ENCODE measurements around the gene MAPKAP1. TPM values are rescaled to one million over a fixed set of nuclear protein-coding genes. Genes with fewer than 3 reads are reported as not detected.
"Not testable (repeated sequence)": the region's sequence is repeated elsewhere in the genome, so short reads cannot be mapped to it uniquely, and the experiment has no call there.

MAPKAP1 gene
- total RNA-seq, 1 donor from 2014 or later, result 84.3 TPM

GRCh38 chr9:125566051-125566450, 141.0 kb downstream of the MAPKAP1 start:
- not testable (repeated sequence) for DNase-seq (ENCODE audit: low read depth)

DNA sequence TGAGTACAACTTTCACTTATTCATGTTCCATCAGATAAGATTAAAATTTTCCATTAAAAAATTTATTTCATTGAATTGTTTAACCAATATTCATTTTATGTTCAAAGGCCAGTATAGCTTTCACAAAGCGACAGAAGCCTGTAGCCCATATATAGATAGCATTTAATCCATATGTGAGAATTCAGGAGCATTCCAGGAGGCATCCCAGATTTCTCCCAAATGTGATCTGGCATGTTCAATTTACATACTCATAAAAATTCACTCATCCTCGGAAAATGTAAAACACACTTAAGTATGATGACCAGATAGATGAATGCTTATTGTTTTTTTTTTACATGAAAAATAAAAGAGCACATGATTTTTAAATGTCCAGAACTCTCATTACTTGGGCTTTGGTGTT, 141.9 kb downstream of the MAPKAP1 start:
- no peak for DNase-seq (ENCODE audit: low read depth)

DNA sequence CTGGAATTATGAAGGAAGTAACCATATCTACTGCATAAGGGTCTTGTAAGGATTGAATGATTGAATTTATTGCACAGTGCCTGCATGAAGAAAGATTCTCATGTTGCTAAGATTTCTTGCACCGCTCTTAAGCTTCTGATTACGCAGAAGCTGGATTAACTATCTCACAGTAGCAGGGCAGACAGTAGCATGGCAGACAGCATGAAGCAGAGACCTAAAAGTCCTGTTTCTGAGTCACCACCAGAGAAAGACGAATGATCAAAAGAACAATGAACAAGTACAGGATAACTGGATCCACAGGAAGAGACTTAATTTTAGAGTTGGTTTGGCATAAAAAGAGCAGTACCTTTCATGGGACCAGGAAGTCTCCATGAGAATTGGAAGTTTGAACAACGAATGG, 142.4 kb downstream of the MAPKAP1 start:
- DNase-seq (ENCODE audit: low read depth), result peak; percentile 27

GRCh38 chr9:125561509-125562148, 145.4 kb downstream of the MAPKAP1 start:
- no peak for DNase-seq (ENCODE audit: low read depth)

- DNase-seq (ENCODE audit: low read depth), result no peak
Observed at GRCh38 chr9:125559894-125560293, 147.1 kb downstream of the MAPKAP1 start.

- DNase-seq (ENCODE audit: low read depth), result no peak
Observed at GRCh38 chr9:125559194-125559593, 147.8 kb downstream of the MAPKAP1 start.

DNA sequence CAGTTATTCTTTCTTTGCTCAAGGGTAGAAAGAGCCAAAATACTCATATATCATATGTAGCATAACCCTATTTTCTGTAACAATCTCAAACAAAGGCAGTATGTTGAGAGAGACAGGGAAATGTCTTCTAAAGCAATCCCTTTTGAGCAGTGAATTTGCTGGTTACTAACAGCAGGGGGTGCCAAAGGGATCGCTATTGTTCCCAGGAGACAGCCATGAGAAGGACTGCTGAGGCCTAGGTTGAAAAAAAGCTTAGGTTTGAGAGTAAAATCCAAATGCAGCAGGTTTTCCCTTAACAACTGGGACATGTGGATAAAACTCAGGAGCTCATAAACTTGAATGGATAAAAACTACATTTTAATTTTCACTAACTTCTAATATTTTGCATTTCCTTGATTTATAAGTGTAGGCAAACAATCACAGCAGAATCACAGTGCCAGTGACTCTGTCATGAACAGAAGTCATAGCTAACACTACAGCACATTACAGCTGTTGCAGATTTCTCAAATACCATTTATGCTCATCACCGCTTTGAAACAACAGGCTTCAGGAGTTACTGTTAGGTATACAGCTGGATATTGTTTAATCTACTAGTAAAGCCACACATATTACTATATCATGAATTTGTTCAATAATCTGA, 148.4 kb downstream of the MAPKAP1 start:
- peak; percentile 74 for DNase-seq (ENCODE audit: low read depth)

GRCh38 chr9:125556046-125556721, 150.8 kb downstream of the MAPKAP1 start:
- no peak for DNase-seq (ENCODE audit: low read depth)

DNA sequence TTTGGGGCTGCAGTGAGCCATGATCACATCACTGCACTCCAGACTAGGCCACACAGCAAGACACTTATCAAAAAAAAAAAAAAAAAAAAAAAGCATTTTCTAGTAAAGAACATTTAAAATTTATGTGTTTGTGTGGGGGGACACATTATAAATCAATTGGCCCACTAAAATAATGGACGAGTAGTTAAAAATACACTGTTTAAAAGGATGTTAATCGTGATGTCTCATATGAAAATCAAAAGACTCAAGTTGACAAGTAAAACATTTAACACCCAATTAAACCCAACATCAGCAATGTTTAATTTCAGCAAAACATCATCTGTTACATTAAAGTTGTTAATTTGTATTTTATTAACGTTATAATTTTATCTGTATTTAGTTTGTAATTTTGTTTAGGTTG, 152.3 kb downstream of the MAPKAP1 start:
- no peak for DNase-seq (ENCODE audit: low read depth)

DNA sequence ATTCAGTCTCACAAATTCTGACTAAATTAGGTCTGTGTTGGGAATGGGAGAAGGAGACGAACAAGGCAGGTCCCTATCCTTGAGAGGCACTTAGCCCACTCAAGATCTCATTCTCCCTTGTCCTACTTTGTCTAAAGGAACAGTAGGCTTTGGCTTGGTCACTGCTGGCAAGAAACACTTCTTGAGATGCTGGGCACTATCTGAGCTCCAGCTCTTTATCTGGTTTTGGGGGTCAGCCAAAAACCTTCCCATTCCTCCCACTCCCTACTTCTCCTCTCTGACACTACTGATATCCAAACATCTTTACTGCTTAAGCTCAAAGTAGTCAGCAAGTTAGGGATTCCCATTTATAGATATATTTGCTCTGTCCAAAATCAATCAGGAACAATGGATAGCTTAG, 155.2 kb downstream of the MAPKAP1 start:
- no peak for DNase-seq (ENCODE audit: low read depth)

DNA sequence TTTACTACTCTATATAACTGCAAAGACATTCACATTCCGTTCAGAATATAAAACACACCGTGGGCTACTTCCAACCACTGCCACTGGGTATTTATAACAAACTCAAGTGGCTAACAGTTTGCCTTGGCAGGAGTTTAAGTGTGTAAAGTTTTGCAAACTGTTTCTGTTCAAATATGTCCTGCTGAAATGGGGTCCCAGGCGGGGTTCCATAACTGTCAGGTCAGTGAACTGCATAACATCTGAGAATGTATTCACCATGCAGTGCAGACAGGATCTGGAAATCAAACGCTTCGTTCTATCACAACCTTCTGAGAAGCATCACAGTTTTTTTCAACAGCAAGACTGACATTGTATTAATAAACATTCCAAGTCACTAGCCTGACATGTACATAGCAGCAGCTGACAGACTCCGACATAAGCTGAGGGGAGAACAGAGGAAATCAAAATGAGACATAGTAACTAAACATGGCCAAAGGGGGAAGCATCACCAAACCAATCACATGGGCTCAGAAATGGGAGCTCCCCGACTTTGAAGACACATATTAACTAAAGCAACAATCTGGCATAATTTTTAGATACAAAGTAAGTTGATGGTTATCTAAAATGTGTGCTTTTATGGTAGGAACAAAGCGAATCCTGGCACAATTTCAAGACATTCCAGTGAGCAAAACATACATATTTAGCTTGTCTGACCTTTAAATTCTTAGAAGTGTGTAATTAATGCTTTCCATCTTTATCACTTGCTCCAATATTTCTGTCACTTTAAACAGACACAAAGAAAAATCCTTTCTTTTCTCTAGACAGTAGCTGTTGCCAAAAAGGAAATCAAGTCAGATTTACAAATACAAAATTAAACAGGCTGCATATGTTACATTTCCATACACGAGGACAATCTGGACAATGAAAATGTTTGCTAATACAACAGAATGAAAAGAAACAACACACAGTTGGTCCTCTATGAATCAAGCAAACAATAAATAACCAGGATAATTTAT, 156.8 kb downstream of the MAPKAP1 start:
- no peak for DNase-seq (ENCODE audit: low read depth)

DNA sequence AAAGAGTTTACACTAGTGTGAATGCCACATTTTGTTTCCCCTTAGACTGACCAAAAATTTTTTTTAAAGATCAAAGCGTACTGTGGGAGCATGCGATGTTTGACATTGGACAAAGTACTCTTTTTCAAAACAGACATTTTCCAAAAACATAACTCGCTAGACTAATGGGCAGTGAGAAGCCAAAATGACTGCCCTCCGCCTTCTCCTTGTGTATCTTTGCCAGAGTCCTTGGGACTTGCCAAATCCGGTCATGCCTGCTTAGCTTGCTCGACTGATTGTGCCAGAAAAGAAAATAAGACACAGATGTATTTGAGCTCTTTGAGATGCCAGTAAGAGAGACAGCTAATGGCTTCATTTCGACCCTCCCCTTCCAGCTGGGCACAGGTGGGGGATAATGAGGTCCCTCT, 157.5 kb downstream of the MAPKAP1 start:
- DNase-seq (ENCODE audit: low read depth), result no peak

- no peak for DNase-seq (ENCODE audit: low read depth)
Observed at GRCh38 chr9:125549039-125549438, 158.0 kb downstream of the MAPKAP1 start.

GRCh38 chr9:125548141-125548540, 158.9 kb downstream of the MAPKAP1 start:
- no peak for DNase-seq (ENCODE audit: low read depth)

DNA sequence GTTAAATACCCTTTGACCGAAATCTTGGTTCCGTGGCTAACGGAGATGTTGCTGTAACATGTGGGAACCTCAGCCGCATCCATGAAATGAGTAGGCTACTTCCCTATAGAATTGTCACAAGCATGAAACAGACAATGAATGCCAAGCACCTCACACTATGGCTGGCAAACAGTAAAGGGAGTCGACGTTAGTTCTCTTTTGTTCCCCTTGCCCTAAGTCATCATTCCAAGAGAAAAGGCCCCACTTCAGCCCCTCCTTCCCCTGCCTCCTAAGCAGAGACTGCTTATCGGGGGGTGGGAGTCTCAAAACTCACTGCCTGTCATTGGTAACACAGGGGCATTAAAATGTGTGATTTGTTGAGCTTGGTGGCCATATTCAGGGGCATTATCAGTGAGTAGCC, 159.6 kb downstream of the MAPKAP1 start:
- no peak for DNase-seq (ENCODE audit: low read depth)

DNA sequence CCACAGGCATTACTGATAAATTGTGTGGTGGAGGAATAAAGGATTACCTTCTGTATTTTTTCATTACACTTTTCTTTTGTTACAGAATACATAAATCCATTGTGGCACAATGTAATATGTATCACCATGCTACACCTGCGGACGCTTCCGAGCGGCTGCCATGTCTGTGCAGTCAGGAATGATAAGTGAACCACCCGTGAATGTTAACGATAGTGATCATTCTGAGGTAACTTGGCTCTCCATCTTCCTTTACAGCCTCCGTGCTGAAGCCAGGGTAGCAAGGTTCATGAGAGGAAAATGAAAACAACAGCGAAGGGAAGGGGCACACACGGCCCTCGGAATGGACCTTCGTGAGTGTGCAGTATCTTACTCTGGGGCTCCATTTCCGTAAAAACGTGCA, 161.2 kb downstream of the MAPKAP1 start:
- no peak for DNase-seq (ENCODE audit: low read depth)

DNA sequence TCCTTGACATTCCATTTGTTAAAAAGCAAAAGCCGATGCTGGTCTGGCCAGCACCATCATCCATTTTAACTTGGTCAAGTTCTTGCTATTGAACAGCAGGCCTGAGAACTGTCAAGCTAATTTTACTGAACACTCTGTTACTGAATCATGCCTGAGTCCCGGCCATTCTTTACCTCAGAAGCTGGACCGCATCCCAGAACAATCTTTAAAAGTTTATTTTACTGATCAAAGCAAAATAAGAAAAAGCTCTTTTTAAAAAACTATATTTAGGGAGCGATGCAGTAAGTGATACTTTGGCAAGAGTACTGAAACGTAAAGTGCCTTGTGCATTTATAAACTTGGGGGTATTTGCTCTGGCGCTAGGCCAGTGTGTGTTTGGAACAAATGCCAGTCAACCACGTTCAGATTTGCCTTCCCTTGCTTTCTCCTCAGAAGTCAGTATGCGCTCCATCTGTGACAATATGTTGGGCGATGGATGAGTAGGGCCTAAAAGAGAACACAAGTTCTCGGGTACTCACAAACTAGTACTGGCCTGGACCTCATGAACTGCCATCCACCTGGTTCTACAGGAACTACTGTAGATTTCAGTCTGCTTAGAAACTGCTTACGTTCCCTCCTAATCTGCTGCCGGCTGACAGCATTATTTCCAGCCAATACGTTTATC, 161.9 kb downstream of the MAPKAP1 start:
- no peak for DNase-seq (ENCODE audit: low read depth)

DNA sequence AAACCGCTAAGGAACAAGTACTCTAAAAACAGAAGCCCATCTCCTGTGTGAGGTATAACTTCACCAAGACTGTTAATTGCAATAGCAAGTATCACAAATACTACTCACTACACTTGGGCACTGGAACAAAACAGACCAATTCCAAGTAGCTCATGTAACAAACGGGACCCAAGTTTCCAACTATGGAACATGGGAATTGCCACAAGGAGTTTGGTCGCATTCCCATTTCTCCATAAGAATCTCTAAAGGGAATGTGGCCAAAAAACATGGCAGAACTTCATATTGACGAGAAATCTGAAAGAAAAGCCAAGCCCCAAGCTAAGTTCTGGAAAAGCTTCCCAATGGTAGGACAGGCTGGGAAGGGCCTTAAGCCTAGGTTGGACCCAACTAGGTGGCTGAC, 162.5 kb downstream of the MAPKAP1 start:
- no peak for DNase-seq (ENCODE audit: low read depth)

- no peak for DNase-seq (ENCODE audit: low read depth)
Observed at GRCh38 chr9:125541840-125542243, 165.2 kb downstream of the MAPKAP1 start.

DNA sequence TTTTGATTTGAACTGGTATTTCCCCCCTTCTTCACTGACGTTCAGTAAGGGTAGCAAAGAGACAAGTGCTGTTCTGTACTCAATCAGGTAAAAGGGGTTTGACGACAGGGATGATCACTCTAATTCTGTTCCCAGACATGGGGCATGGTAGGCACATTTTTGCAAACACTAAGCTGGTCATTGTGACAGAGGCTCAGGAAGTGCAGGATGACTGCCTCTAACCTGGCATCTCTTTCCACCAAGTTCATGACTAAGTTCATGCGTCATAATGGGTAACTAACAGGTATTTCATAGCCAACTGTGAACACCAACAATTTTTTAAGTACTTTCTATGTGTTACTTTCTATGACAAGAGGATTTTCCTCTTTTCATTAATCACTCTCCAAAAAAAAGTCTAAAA, 166.5 kb downstream of the MAPKAP1 start:
- DNase-seq (ENCODE audit: low read depth), result peak; percentile 94

GRCh38 chr9:125538092-125538473, 168.9 kb downstream of the MAPKAP1 start:
- peak; percentile 97 for DNase-seq (ENCODE audit: low read depth)
